ENCODE data around the gene CARHSP1.

DNA sequence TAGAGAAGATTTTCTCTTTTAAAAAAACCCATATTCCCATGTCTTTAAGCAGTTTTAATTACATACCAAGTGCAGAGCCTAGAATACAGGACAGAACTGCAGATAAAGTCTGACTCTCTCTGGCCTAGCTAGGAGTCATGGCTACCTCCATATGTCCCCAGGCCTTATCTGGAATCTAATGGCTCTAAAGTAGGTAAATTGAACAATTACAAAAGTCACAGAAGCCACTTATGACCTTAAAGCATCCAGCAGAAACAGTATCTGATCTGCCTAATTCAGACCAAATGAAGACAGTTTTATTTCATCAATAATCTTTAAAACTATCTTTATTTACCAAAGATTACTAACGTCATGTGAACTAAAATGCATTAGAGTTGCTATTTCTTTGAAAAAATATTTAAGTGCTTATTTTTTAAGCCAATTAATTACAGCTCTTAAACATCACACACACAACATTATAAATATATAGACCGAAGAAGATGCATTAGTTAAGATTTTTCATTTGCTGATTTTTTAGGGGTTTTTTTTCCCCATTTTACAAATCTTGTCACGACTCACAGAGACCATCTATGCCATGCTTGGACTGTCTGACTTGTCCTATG lies 42.4 kb downstream of the CARHSP1 start:
- TF ChIP-seq, protein P1, sequence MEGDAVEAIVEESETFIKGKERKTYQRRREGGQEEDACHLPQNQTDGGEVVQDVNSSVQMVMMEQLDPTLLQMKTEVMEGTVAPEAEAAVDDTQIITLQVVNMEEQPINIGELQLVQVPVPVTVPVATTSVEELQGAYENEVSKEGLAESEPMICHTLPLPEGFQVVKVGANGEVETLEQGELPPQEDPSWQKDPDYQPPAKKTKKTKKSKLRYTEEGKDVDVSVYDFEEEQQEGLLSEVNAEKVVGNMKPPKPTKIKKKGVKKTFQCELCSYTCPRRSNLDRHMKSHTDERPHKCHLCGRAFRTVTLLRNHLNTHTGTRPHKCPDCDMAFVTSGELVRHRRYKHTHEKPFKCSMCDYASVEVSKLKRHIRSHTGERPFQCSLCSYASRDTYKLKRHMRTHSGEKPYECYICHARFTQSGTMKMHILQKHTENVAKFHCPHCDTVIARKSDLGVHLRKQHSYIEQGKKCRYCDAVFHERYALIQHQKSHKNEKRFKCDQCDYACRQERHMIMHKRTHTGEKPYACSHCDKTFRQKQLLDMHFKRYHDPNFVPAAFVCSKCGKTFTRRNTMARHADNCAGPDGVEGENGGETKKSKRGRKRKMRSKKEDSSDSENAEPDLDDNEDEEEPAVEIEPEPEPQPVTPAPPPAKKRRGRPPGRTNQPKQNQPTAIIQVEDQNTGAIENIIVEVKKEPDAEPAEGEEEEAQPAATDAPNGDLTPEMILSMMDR (IDR thresholded peaks at IDR 0.05): no peak
- no peak for TF ChIP-seq EZH2 (IDR thresholded peaks at IDR 0.05)
